Epithelial cell of prostate (primary cell): ENCODE measurements around the gene PIGQ.

Experiments
- DNase-seq: peaks from one replicate; pipeline ENCODE4 v3.0.0-alpha.2; 2011; ENCODE audit warnings: low read depth, low spot score
- H3K27ac ChIP-seq: fragments of 450-650 bp; 2 replicates; pipeline ENCODE4 v1.5.1; 2017; ENCODE audit warnings: mild to moderate bottlenecking

PIGQ gene

GRCh38 chr16:583470-583814, 13.7 kb downstream of the PIGQ start:
- H3K27ac ChIP-seq: no peak overlapping the region
- no peak for DNase-seq

GRCh38 chr16:583815-584591, 14.2 kb downstream of the PIGQ start:
- DNase-seq: no peak

GRCh38 chr16:585351-585750, 15.6 kb downstream of the PIGQ start:
- DNase-seq: no peak
- no peak overlapping the region for H3K27ac ChIP-seq

More at GRCh38 chr16:583815-584591, 14.2 kb downstream of the PIGQ start:
- H3K27ac ChIP-seq: no peak overlapping the region

GRCh38 chr16:586047-586644, 16.4 kb downstream of the PIGQ start:
- no peak overlapping the region for H3K27ac ChIP-seq
- DNase-seq: no peak

GRCh38 chr16:586645-587590, 17.1 kb downstream of the PIGQ start:
- no peak for DNase-seq
- peak overlapping the region; percentile 93 for H3K27ac ChIP-seq

- DNase-seq: no peak
- peak overlapping the region; percentile 93 for H3K27ac ChIP-seq
These were observed 18.8 kb downstream of the PIGQ start for GRCh38 chr16:588639-588888.

GRCh38 chr16:588889-589657, 19.3 kb downstream of the PIGQ start:
- peak overlapping the region; percentile 93 for H3K27ac ChIP-seq
- DNase-seq: peak; percentile 74

GRCh38 chr16:589658-590187, 20.0 kb downstream of the PIGQ start, which contains the start of gene RAB40C:
Gene RAB40C, plus strand, starts transcription at chr16:590066. Its CDS starts 226 bp downstream, at chr16:590292.
- peak; percentile 87 for DNase-seq

GRCh38 chr16:590188-590814, 20.5 kb downstream of the PIGQ start:
- peak overlapping the region; percentile 93 for H3K27ac ChIP-seq
- DNase-seq: no peak

More at GRCh38 chr16:589658-590187, 20.0 kb downstream of the PIGQ start, which contains the start of gene RAB40C:
- H3K27ac ChIP-seq: peak within 1 kb of the TSS; percentile 93

GRCh38 chr16:590815-591200, 21.0 kb downstream of the PIGQ start:
- H3K27ac ChIP-seq: no peak overlapping the region
- DNase-seq: no peak

- peak overlapping the region; percentile 57 for H3K27ac ChIP-seq
- DNase-seq: no peak
These were observed 21.5 kb downstream of the PIGQ start for GRCh38 chr16:591231-591630.

GRCh38 chr16:591892-592517, 22.2 kb downstream of the PIGQ start:
- no peak for DNase-seq
- peak overlapping the region; percentile 57 for H3K27ac ChIP-seq

- peak; percentile 91 for DNase-seq
- H3K27ac ChIP-seq: peak overlapping the region; percentile 57
These were observed 22.9 kb downstream of the PIGQ start for GRCh38 chr16:592518-593306.

GRCh38 chr16:593406-593805, 23.6 kb downstream of the PIGQ start:
- DNase-seq: peak; percentile 75
- H3K27ac ChIP-seq: peak overlapping the region; percentile 57

- no peak overlapping the region for H3K27ac ChIP-seq
- no peak for DNase-seq
These were observed 24.0 kb downstream of the PIGQ start for GRCh38 chr16:593807-594206.

GRCh38 chr16:595094-595528, 25.3 kb downstream of the PIGQ start:
- no peak overlapping the region for H3K27ac ChIP-seq
- no peak for DNase-seq

GRCh38 chr16:595942-596735, 26.4 kb downstream of the PIGQ start:
- no peak for DNase-seq
- no peak overlapping the region for H3K27ac ChIP-seq

- DNase-seq: no peak
These were observed 26.9 kb downstream of the PIGQ start for GRCh38 chr16:596736-597060.

More at GRCh38 chr16:596736-597060, 26.9 kb downstream of the PIGQ start:
- no peak overlapping the region for H3K27ac ChIP-seq
